Activated naive CD8-positive, alpha-beta T cell treated with anti-CD3 and anti-CD28 coated beads, Interleukin-2, amount 50 U/mL, for 16 hours (primary cell): Measurements from ENCODE around the gene OR2J2.
"Not testable (repeated sequence)": the region's sequence is repeated elsewhere in the genome, so short reads cannot be mapped to it uniquely, and the experiment has no call there.

Experiments
- DNase-seq: peaks from one replicate; pipeline ENCODE4 v3.0.0-alpha.2; 2020; ENCODE audit warnings: low read depth, low spot score

The OR2J2 gene

GRCh38 chr6:29170607-29171006, at the start of gene OR2J2:
OR2J2 (plus strand) TSS chr6:29170907; CDS start chr6:29173636, 2,729 bp downstream.
- not testable (repeated sequence) for DNase-seq

- DNase-seq: no peak
These were observed 41.2 kb upstream of the OR2J2 start for GRCh38 chr6:29129326-29130012.

GRCh38 chr6:29130644-29131043, 40.1 kb upstream of the OR2J2 start:
- DNase-seq: no peak

- DNase-seq: no peak
These were observed 39.0 kb upstream of the OR2J2 start for GRCh38 chr6:29131691-29132090.

GRCh38 chr6:29137724-29138123, 33.0 kb upstream of the OR2J2 start:
- DNase-seq: no peak

- DNase-seq: no peak
These were observed 29.1 kb upstream of the OR2J2 start for GRCh38 chr6:29141606-29142005.

GRCh38 chr6:29142309-29142708, 28.4 kb upstream of the OR2J2 start:
- DNase-seq: no peak

GRCh38 chr6:29146179-29146578, 24.5 kb upstream of the OR2J2 start:
- no peak for DNase-seq

GRCh38 chr6:29147074-29147473, 23.6 kb upstream of the OR2J2 start:
- no peak for DNase-seq

- not testable (repeated sequence) for DNase-seq
These were observed 21.3 kb upstream of the OR2J2 start for GRCh38 chr6:29149444-29149843.

GRCh38 chr6:29153083-29153482, 17.6 kb upstream of the OR2J2 start:
- DNase-seq: no peak

GRCh38 chr6:29155182-29155581, 15.5 kb upstream of the OR2J2 start:
- not testable (repeated sequence) for DNase-seq

GRCh38 chr6:29159922-29160321, 10.8 kb upstream of the OR2J2 start:
- DNase-seq: not testable (repeated sequence)

GRCh38 chr6:29165571-29165970, 5.1 kb upstream of the OR2J2 start:
- DNase-seq: not testable (repeated sequence)

- DNase-seq: no peak
These were observed 1.0 kb downstream of the OR2J2 start for GRCh38 chr6:29171736-29172135.

GRCh38 chr6:29183594-29183993, 12.9 kb downstream of the OR2J2 start:
- DNase-seq: no peak

GRCh38 chr6:29188659-29189058, 18.0 kb downstream of the OR2J2 start:
- not testable (repeated sequence) for DNase-seq

- DNase-seq: no peak
These were observed 30.3 kb downstream of the OR2J2 start for GRCh38 chr6:29200767-29201662.

- no peak for DNase-seq
These were observed 31.3 kb downstream of the OR2J2 start for GRCh38 chr6:29201966-29202365.

- DNase-seq: no peak
These were observed 40.8 kb downstream of the OR2J2 start for GRCh38 chr6:29211488-29211887.

GRCh38 chr6:29216528-29216927, 45.8 kb downstream of the OR2J2 start:
- no peak for DNase-seq

GRCh38 chr6:29217242-29217641, 46.5 kb downstream of the OR2J2 start:
- not testable (repeated sequence) for DNase-seq

- DNase-seq: not testable (repeated sequence)
These were observed 47.3 kb downstream of the OR2J2 start for GRCh38 chr6:29218056-29218455.
